ENCODE measurements around the gene CLCNKA. TPM values are rescaled to one million over a fixed set of nuclear protein-coding genes. Genes with fewer than 3 reads are reported as not detected.

The CLCNKA gene
- total RNA-seq, 1 experiment from 2014 or later: not detected

DNA sequence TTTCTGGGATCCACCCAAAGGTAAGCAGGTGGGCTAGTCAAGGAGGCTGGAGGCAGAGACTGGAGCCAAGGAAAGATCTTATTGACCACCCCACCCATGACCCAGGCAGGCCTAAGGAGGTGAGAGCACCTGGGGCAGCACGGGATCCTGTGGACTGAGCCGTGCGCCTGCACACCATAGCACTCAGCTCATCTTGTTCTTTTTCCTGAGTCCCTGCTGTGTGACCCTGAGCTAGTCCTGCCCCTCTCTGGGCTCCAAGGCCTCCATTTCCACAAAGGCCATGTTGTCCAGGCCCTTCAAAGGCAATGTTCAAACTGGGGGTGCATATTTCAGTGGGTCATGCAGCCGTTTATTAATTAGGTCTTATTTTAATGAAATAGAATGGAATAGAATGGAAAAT, 44.4 kb downstream of the CLCNKA start:
- in situ Hi-C loops (cut with HindIII; ENCODE audit: low pct_unique_long_range_greater_than_20kb, low sequenced_read_pairs): no loop called here
- no peak for DNase-seq (ENCODE audit: low read depth, low spot score)

- in situ Hi-C loops (cut with HindIII; ENCODE audit: low pct_unique_long_range_greater_than_20kb, low sequenced_read_pairs): no loop called here
- DNase-seq (ENCODE audit: low read depth, low spot score): no peak
Observed at GRCh38 chr1:16067127-16067768, 45.4 kb downstream of the CLCNKA start.

GRCh38 chr1:16067933-16068332, 46.1 kb downstream of the CLCNKA start:
- no peak for DNase-seq (ENCODE audit: low read depth, low spot score)
- in situ Hi-C loops (cut with HindIII; ENCODE audit: low pct_unique_long_range_greater_than_20kb, low sequenced_read_pairs): no loop called here

- in situ Hi-C loops (cut with HindIII; ENCODE audit: low pct_unique_long_range_greater_than_20kb, low sequenced_read_pairs): no loop called here
- no peak for DNase-seq (ENCODE audit: low read depth, low spot score)
Observed at GRCh38 chr1:16068356-16069270, 46.8 kb downstream of the CLCNKA start.

- no peak for DNase-seq (ENCODE audit: low read depth, low spot score)
- in situ Hi-C loops (cut with HindIII; ENCODE audit: low pct_unique_long_range_greater_than_20kb, low sequenced_read_pairs): no loop called here
Observed at GRCh38 chr1:16070640-16071355, 49.0 kb downstream of the CLCNKA start.

DNA sequence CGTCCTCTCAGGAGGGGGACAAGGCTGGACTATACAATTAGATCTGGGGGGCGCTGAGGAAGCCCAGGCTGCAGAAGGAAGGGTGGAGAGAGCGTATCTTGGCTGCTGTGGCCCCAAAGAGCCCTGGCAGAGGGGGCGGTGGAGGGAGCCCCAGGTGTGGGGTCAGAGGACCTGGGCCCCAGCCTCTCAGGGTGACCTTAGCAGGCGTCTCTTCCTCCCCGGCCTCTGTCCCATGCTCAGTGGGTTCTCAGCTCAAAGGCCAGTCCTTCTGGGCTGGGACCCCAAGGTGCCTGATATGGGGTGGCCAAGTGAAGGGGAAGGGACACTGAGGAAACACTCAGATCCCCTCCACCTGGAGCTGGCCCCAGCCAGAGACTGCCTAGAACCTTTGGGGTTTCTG, 49.8 kb downstream of the CLCNKA start:
- no peak for DNase-seq (ENCODE audit: low read depth, low spot score)
- in situ Hi-C loops (cut with HindIII; ENCODE audit: low pct_unique_long_range_greater_than_20kb, low sequenced_read_pairs): no loop called here

- no peak for DNase-seq (ENCODE audit: low read depth, low spot score)
- in situ Hi-C loops (cut with HindIII; ENCODE audit: low pct_unique_long_range_greater_than_20kb, low sequenced_read_pairs): no loop called here
Observed at GRCh38 chr1:16072095-16072494, 50.3 kb downstream of the CLCNKA start.

DNA sequence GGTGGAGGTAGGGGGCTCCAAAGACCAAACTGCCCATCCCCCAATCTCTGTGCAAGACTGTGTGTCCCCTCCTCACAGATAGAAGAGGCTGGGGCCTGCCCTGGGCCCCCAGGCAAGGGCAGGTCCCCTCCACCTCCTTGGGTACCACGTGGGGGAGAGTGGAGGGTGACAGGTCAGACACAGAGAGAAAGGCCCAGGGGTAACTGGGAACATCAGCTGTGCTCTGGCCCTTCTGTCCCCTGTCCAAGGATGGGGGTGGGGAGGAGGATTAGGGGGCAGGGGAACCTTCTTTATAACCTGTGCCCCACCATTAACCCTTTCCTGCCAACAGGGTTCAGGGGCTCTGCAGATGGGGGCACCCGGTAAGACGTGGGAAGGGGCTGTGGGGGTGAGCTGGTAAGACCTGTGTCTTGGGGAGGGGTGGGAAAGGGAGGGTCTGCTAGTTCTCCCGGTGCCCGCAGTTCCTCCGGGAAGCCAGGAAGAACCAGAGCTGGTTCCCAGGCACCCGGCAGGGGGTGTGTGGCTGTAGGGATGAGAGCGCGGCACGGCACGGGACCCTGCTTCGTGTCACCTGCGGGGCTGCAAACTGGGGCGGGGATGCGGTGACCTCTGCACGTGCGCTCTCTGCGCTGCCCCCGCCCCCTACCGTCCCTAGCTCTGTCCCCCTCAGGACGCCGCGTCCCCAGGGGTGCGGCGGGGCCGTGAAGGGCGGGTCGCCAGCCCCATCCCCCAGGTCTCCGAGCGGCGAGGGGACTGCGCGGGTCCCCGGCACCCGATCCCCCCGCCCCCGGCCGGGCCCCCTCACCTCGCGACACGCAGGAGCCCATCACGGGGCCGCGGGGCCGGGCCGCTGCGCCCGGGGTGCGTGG, 51.0 kb downstream of the CLCNKA start:
- no peak for DNase-seq (ENCODE audit: low read depth, low spot score)
- in situ Hi-C loops (cut with HindIII; ENCODE audit: low pct_unique_long_range_greater_than_20kb, low sequenced_read_pairs): no loop called here

DNA sequence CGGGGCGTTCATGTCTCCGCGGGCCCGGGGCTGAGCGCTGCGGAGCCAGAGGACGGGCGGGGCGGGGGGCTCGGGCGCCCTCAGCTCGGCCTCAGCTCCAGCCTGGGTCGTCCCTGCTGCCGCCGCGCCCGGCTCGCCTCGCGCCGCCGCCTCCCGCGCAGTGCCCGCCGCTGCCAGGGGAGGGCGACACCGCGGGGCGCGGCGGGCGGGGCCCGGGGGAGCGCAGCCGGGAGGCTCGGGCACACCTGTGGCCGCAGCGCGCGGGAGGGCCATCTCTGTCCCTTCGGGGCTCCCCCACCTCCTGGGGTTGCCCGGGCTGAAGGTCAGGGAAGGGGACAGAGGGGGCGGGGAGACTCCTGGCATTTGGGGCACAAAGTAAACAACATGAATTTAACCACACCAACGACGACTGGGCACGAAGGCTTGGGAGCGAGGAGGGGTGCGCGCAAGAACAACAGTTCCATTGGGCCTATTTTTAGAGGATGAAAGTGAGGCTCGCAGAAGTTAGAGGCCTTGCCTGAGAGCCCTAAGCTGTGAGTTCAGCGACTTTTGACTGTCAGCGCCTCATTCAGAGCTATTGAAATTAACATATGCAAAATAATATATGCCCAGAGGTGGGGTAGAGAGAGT, 51.8 kb downstream of the CLCNKA start, which contains the start of gene FAM131C:
Gene FAM131C (minus strand): TSS at position 162 of the 630 bp plus-strand sequence. CDS start 209 bp downstream, outside the sequence.
- in situ Hi-C loops (cut with HindIII; ENCODE audit: low pct_unique_long_range_greater_than_20kb, low sequenced_read_pairs): no loop called here
- no peak for DNase-seq (ENCODE audit: low read depth, low spot score)

DNA sequence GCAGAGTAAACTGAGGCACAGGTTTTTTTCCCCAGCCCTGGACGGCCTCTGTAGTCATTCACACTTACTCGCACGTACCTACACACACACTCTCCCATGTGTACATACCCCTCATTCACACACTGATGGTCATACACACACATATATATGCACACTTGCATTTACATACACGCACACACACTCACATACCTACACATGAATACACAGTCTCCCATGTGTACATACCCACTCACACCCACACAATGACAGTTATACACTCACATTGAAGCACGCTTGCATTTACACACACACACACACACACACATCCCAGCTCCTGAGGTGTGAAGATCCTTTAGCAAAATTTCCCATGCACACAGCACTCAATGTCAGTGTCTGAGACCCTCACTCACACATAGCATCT, 52.4 kb downstream of the CLCNKA start:
- in situ Hi-C loops (cut with HindIII; ENCODE audit: low pct_unique_long_range_greater_than_20kb, low sequenced_read_pairs): no loop called here
- DNase-seq (ENCODE audit: low read depth, low spot score): no peak

DNA sequence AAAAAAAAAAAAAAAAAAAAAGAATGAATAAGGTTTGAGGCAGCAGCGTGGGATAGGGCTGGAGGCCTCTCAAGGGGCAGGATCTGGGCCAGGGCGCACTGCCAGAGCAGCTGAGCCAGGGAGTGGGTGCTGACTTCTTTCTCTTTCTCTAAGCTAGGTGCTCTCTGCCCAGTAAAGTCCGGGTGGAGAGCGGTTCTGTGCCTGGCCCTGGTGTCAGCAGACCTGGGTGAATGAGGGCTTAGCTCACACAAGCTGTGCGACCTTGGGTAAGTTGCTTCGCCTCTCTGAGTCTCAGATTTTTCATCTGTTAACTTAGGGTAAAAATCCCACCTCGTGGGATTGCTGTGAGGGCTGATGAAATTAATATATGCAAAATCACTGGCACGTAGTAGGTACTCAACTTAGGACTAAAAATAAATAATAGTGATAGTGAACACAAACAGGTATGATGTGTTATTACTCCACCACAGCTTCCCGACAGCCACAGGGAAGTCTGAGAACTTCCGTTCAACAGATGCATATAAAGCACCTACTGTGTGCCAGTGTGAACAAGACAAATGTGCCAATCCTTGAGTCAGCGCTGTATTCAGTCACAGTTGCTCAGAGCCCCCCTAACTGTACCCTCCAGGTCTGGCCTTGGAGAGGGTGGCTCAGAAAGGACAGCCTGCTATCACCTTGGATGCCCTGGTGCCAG, 53.6 kb downstream of the CLCNKA start:
- in situ Hi-C loops (cut with HindIII; ENCODE audit: low pct_unique_long_range_greater_than_20kb, low sequenced_read_pairs): no loop called here
- no peak for DNase-seq (ENCODE audit: low read depth, low spot score)

GRCh38 chr1:16076031-16076864, 54.4 kb downstream of the CLCNKA start:
- in situ Hi-C loops (cut with HindIII; ENCODE audit: low pct_unique_long_range_greater_than_20kb, low sequenced_read_pairs): no loop called here
- DNase-seq (ENCODE audit: low read depth, low spot score): peak; percentile 16

DNA sequence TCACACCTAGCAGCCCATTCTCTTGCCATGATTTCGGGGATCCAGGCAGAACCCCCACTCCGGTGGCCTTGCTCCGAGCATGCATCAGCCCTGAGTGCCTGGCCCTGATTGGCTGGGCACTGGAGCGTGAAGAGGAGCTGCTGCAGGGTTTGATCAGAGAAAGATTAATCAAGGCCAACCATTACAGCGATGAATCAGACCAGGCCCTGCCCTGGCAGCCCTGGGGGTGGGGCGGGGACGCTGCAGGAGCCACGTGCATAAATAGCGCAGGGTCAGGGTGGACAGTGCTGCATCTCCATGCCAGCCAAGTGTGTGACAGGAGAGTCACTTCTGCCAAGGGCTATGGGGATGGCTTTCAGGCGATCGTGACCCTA, 55.0 kb downstream of the CLCNKA start:
- in situ Hi-C loops (cut with HindIII; ENCODE audit: low pct_unique_long_range_greater_than_20kb, low sequenced_read_pairs): no loop called here
- DNase-seq (ENCODE audit: low read depth, low spot score): no peak

DNA sequence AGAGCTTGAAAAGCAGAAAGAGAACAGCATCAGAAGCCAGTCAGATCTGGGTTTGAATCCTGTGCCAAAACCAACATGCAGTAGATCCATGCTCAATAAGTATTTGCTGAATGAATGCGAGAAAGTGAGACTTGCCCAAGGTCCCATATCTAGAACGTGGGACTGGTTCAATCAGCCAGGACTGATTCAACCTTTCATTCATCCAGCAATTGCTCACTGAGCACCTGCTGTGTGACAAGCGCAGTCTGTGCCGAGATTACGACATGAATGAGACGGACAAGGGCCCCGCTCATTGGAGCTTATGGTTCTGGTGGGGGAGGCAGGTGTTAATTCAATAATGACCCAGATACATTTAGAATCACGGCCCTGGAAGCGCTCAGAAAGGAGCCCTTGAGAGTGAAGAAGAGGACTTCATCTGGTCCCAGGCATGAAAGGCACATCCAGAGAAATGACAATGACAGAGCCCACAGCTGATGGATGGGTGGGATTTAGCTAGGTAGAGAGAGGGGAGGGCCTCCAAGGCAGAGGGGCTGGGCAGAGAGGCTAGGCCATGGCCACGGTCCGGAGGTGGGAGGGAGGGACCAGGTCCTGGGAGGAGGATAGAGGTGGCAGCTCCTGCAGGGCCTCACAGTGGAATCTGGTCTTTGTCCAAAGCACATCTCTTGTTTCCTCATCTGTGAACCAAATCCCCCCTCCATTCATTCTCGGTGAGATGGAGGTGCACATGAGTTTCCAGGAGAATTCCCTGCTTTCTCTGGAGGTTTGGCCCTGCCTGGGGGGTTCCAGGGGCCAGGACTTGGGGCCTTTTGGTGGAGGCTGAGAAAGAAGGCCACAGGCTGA, 55.8 kb downstream of the CLCNKA start:
- in situ Hi-C loops (cut with HindIII; ENCODE audit: low pct_unique_long_range_greater_than_20kb, low sequenced_read_pairs): no loop called here
- no peak for DNase-seq (ENCODE audit: low read depth, low spot score)

Data from SK-MEL-5 (cell line).